D721Med (cell line): ENCODE data around the gene PPFIA2.

Experiments
- DNase-seq: peaks from one replicate; pipeline ENCODE4 v3.0.0; 2011; ENCODE audit warnings: low spot score; ENCODE audit not compliant: insufficient read length
- FAIRE-seq: peaks from 2 replicates; lab custom pipeline; 2011; peaks lifted over from hg19 to GRCh38; lab: Jason Lieb, UNC
- CTCF ChIP-seq: IDR thresholded peaks from 2 replicates; pipeline ENCODE4 v1.5.1; 2012; ENCODE audit warnings: mild to moderate bottlenecking, control low read depth; ENCODE audit not compliant: insufficient read depth; ENCODE audit errors: missing control alignments

Gene PPFIA2

GRCh38 chr12:81533054-81533453 lies 226.1 kb downstream of the PPFIA2 start:
- FAIRE-seq (peak; percentile 72), DNase-seq (no peak)
- TF ChIP-seq CTCF: no peak

DNA sequence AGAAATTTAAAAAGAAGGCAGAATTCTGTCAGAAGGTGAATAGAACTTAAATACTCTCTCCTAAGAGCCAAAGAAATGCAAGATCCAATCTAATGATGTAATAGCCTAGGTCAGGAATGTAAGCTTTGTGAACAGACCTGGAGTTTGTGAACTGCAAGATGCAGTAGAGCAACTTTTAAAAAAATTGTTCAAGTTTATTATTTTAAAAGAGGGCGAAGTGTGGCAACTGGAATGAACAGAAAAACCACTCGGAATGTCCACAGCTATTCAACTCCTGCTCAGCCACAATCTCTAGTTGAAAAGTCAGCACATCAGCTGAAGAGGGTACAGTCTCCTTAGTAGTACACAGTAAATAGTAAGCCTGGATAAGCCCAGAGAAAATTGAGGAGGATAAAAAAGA lies 228.8 kb downstream of the PPFIA2 start:
- peak; percentile 48 for FAIRE-seq
- DNase-seq: no peak
- no peak for TF ChIP-seq CTCF

DNA sequence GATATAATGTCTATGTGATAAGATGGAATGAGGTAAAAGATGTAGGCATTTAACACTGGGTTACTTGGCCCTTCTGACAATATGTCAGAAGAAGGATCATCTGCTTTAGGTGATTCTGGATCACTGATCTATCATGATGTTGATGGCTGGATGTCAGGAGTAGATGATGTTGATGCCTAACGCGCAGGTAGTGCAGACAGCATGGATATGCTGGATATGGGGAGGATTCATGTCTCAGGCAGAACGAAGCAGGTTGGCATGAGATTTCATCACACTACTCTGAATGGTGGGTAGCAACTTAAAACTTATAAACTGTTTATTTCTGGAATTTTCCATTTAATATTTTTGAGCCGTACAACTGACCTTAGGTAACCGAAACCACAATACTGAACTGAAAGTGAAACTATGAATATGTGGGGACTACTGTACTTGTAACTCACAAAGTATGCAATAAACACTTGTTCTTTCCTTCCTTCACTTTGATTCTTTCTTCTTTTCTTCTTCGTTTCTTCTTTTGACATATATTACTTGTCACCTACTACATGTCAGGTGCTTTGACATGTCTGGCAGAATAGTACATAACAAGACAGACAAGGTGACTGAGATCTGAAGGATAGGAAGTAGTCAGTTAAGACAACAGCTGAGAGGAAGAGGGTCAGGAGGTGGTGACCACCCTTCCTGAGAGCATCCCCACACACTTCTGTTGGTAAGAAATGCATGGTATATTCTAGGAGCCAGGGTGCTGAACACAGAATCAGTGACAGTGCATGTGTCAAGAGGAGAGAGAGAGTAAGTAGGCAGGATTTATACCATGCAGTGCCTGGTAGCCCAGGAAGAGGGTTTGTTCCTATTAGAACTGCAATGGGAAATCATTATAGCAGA lies 238.8 kb downstream of the PPFIA2 start:
- FAIRE-seq (peak; percentile 94), DNase-seq (no peak)
- no peak for TF ChIP-seq CTCF

DNA sequence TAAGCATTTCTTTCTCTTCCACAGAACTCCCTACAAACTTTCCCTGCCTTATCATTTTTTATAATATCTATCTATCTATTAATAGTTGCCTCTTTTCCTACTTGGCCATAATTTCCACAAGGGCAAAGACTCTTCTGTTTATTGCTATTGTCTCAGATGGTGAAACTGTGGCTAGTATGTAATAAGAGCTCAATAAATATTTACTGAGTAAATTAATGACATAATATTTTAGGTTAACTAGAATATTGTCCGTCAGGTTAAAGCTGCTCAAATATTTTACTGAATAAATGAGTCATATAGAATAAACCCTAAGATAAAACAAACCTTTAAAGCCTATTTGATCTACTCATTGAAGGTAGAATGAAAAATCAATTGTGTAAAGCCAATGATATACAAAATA lies 240.5 kb downstream of the PPFIA2 start:
- DNase-seq (no peak), FAIRE-seq (peak; percentile 29)
- TF ChIP-seq CTCF: no peak

- FAIRE-seq: peak; percentile 63
- DNase-seq: no peak
- TF ChIP-seq CTCF: no peak
Measured at GRCh38 chr12:81517296-81517695, 241.9 kb downstream of the PPFIA2 start.

- peak; percentile 80 for FAIRE-seq
- TF ChIP-seq CTCF: no peak
- DNase-seq: no peak
Measured at GRCh38 chr12:81502912-81503695, 256.0 kb downstream of the PPFIA2 start.
